Measurements from ENCODE around the gene SCARB1. TPM values are rescaled to one million over a fixed set of nuclear protein-coding genes. Genes with fewer than 3 reads are reported as not detected.

Gene SCARB1
- total and polyA plus RNA-seq, 9 of the 15 experiments (the other 6 are each of a cell fraction or from before 2014, with no cell fraction given) = 0.56 to 157 (median 52.8) TPM

- H3K27ac ChIP-seq (ENCODE audit: extremely low read depth, low read depth, low read length) = no peak overlapping the region
- no peaks in the 10 kb centered on the region; the same call in 1 of the 2 replicates for H4K20me1 ChIP-seq (replicated peaks; ENCODE audit: control insufficient read depth, insufficient read depth, low read length)
- H3K79me2 ChIP-seq (ENCODE audit: control insufficient read depth, insufficient read depth, low read length) = no peaks in the 10 kb centered on the region
- H3K36me3 ChIP-seq (ENCODE audit: control insufficient read depth, insufficient read depth, low read length) = no peaks in the 10 kb centered on the region
- no peak overlapping the region for H2AFZ ChIP-seq (ENCODE audit: low read depth, low read length)
- H3K4me2 ChIP-seq (ENCODE audit: insufficient read depth, low read length) = no peak overlapping the region
- peaks cover 0 to 10% of the 10 kb centered on the region in 2 experiments; a peak in 1 of 5 replicates for H3K27me3 ChIP-seq (ENCODE audit: control insufficient read depth in 2 of 2, insufficient read depth in 2 of 2, low read length in 2 of 2)
- TF ChIP-seq ZNF583 (CRISPR knock-in tag; IDR thresholded peaks at IDR 0.05) (no peak), EGR1 (conservative IDR thresholded peaks at IDR 0.05) (peak; percentile 22; the same call in 1 of the 2 replicates), MTA3 (IDR thresholded peaks at IDR 0.05; ENCODE audit: borderline replicate concordance) (no peak)
- no peak overlapping the region for H3K4me3 ChIP-seq
- H3K9me3 ChIP-seq (replicated peaks; ENCODE audit: control insufficient read depth, insufficient read depth, low read depth, low read length) = peaks cover 8% of the 10 kb centered on the region
- intact Hi-C loops (cut with micrococcal nuclease) (no loop called here), in situ Hi-C loops (cut with MboI) (loop anchor here (10.0 kb wide), 1 partner anchor 434 kb away; no protein-coding TSS in a partner anchor)
- ChIA-PET POLR2A (interaction anchor here (0.5 to 0.6 kb wide), 2 partner anchors 10 to 136 kb away, joined by 3 read pairs; no protein-coding TSS in a partner anchor), CTCF (ENCODE audit: low intra/inter-chr PET ratio) (interaction anchor here (1.9 kb wide), 1 partner anchor 715 kb away, joined by 7 read pairs; no protein-coding TSS in a partner anchor)
- WGBS (ENCODE audit: insufficient coverage, low coverage, missing lambda C conversion rate) = 4% methylated on average over 9 of the region's 11 CpGs
- no peak for ATAC-seq
- DNase-seq (ENCODE audit: extremely low read depth in 1 of 4, low spot score in 3 of 4) = no peak
- no peaks in the 10 kb centered on the region for H3K9me1 ChIP-seq (ENCODE audit: control insufficient read depth, insufficient read depth, low read length)
- no TSS peak for BruUV-seq (replicated peaks)
- FAIRE-seq = no peak
- H3K4me1 ChIP-seq (replicated peaks in 1 of 2; ENCODE audit: control insufficient read depth in 2 of 2, insufficient read depth in 2 of 2, low read length in 2 of 2) = peaks cover 0 to 13% of the 10 kb centered on the region in 2 experiments; a peak in 2 of 5 replicates
- no peak overlapping the region for H3K9ac ChIP-seq (ENCODE audit: insufficient read depth in 1 of 2, low read depth in 2 of 2, low read length in 2 of 2)
Measured at GRCh38 chr12:124768452-124769162, 95.1 kb downstream of the SCARB1 start.
